OCI-LY1 (cell line): ENCODE data around the gene NEURL1B.

Source experiments
- EZH2 ChIP-seq: fragments of 200-600 bp; sonication (generic), shearing (Covaris generic); IDR thresholded peaks from 2 replicates; pipeline ENCODE4 v1.8.0; 2017; ENCODE audit warnings: borderline replicate concordance, mixed run types, mild to moderate bottlenecking, antibody characterized with exemption, low read length, moderate library complexity, mixed read lengths
- TF ChIP-seq, protein P1 (sequence below): fragments of 200-600 bp; sonication (generic), shearing (Covaris generic); IDR thresholded peaks from 2 replicates; pipeline ENCODE4 v1.5.1; 2017; ENCODE audit warnings: mild to moderate bottlenecking, antibody characterized with exemption, low read length, moderate library complexity, mixed read lengths

DNA sequence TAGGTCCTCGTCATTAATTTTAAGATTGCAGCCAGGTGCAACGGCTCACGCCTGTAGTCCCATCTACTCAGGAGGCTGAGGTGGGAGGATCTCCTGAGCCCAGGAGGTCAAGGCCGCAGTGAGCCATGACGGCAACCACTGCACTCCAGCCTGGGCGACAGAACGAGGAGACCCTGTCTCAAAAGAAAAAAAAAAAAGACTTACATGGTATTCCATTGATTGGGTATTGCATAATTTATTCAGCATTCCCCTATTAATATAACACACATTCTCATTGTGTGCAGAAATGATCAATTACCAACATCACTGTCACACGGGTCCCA lies 67.1 kb downstream of the NEURL1B start:
- TF ChIP-seq, protein P1, sequence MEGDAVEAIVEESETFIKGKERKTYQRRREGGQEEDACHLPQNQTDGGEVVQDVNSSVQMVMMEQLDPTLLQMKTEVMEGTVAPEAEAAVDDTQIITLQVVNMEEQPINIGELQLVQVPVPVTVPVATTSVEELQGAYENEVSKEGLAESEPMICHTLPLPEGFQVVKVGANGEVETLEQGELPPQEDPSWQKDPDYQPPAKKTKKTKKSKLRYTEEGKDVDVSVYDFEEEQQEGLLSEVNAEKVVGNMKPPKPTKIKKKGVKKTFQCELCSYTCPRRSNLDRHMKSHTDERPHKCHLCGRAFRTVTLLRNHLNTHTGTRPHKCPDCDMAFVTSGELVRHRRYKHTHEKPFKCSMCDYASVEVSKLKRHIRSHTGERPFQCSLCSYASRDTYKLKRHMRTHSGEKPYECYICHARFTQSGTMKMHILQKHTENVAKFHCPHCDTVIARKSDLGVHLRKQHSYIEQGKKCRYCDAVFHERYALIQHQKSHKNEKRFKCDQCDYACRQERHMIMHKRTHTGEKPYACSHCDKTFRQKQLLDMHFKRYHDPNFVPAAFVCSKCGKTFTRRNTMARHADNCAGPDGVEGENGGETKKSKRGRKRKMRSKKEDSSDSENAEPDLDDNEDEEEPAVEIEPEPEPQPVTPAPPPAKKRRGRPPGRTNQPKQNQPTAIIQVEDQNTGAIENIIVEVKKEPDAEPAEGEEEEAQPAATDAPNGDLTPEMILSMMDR, result no peak
- TF ChIP-seq EZH2, result no peak
